SK-N-SH treated with all-trans-retinoic acid at 6 μM for 48 hours (cell line): ENCODE results near the gene HACD1.

ENCODE experiments used
- CSDC2 ChIP-seq: fragments of 250-450 bp; sonication (Bioruptor Pico); IDR thresholded peaks from 2 replicates; pipeline ENCODE4 v1.5.0; 2020; ENCODE audit warnings: mild to moderate bottlenecking, moderate library complexity
- ESRRG ChIP-seq: fragments of 250-450 bp; sonication (Bioruptor Pico); IDR thresholded peaks from 2 replicates; pipeline ENCODE4 v1.6.1; 2021; ENCODE audit warnings: mild to moderate bottlenecking
- GLIS3 ChIP-seq: fragments of 250-450 bp; sonication (Bioruptor Pico); IDR thresholded peaks from 2 replicates; pipeline ENCODE4 v1.5.0; 2020; ENCODE audit warnings: mild to moderate bottlenecking, moderate library complexity
- ISL1 ChIP-seq: fragments of 250-450 bp; sonication (Bioruptor Pico); IDR thresholded peaks from 2 replicates; pipeline ENCODE4 v2.1.2; 2022; ENCODE audit warnings: mild to moderate bottlenecking, moderate library complexity
- SNAI2 ChIP-seq: fragments of 250-450 bp; sonication (Bioruptor Pico); IDR thresholded peaks from 2 replicates; pipeline ENCODE4 v1.5.0; 2020; ENCODE audit warnings: mild to moderate bottlenecking, moderate library complexity
- ZFP30 ChIP-seq: fragments of 450-650 bp; formaldehyde crosslinking; IDR thresholded peaks from 2 replicates; pipeline ENCODE4 v1.5.0; 2022; ENCODE audit warnings: mild to moderate bottlenecking, moderate library complexity
- TF ChIP-seq, protein P1 (sequence below): fragments of 250-450 bp; sonication (Bioruptor Pico); IDR thresholded peaks from 2 replicates; pipeline ENCODE4 v1.5.1; 2020; ENCODE audit warnings: low read depth, mild to moderate bottlenecking, moderate library complexity
- TF ChIP-seq, protein P2 (sequence below): fragments of 250-450 bp; sonication (Bioruptor Pico); IDR thresholded peaks from 2 replicates; pipeline ENCODE4 v1.8.0; 2020; ENCODE audit warnings: mild to moderate bottlenecking, moderate library complexity, borderline replicate concordance

DNA sequence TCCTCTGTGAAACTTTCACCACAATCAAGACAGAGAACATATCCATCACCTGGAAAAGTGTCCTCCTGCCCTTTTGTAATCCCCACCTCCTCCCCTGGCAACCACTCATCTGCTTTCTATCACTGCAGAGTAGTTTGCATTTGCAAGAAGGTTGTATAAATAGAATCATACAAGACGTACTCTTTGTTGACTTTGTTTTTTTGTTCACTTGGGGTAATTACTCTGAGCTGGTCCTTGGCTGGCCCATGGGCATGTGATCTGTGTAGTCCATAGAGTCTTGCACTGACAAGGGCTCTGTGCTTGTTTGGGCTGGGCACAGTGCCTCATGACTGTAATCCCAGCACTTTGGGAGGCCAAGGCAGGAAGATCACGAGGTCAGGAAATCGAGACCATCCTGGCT is 7.8 kb upstream of the HACD1 start:
- TF ChIP-seq GLIS3 (CRISPR knock-in tag) (no peak), CSDC2 (CRISPR knock-in tag) (no peak), ZFP30 (CRISPR knock-in tag) (no peak), ISL1 (no peak), SNAI2 (no peak), ESRRG (no peak)
- TF ChIP-seq, protein P1, sequence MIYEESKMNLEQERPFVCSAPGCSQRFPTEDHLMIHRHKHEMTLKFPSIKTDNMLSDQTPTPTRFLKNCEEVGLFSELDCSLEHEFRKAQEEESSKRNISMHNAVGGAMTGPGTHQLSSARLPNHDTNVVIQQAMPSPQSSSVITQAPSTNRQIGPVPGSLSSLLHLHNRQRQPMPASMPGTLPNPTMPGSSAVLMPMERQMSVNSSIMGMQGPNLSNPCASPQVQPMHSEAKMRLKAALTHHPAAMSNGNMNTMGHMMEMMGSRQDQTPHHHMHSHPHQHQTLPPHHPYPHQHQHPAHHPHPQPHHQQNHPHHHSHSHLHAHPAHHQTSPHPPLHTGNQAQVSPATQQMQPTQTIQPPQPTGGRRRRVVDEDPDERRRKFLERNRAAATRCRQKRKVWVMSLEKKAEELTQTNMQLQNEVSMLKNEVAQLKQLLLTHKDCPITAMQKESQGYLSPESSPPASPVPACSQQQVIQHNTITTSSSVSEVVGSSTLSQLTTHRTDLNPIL, result no peak
- TF ChIP-seq, protein P2, sequence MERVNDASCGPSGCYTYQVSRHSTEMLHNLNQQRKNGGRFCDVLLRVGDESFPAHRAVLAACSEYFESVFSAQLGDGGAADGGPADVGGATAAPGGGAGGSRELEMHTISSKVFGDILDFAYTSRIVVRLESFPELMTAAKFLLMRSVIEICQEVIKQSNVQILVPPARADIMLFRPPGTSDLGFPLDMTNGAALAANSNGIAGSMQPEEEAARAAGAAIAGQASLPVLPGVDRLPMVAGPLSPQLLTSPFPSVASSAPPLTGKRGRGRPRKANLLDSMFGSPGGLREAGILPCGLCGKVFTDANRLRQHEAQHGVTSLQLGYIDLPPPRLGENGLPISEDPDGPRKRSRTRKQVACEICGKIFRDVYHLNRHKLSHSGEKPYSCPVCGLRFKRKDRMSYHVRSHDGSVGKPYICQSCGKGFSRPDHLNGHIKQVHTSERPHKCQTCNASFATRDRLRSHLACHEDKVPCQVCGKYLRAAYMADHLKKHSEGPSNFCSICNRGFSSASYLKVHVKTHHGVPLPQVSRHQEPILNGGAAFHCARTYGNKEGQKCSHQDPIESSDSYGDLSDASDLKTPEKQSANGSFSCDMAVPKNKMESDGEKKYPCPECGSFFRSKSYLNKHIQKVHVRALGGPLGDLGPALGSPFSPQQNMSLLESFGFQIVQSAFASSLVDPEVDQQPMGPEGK, result no peak
